Keratinocyte (primary cell): ENCODE measurements around the gene DNTTIP2. TPM values are rescaled to one million over a fixed set of nuclear protein-coding genes. Genes with fewer than 3 reads are reported as not detected.
A peak's percentile ranks its signal among the peaks of the same experiment; 100 is the strongest.

Experiments
- DNase-seq: peaks from one replicate; pipeline ENCODE4 v3.0.0-alpha.2; 2011; ENCODE audit warnings: low read depth, missing footprints, low spot score
- FAIRE-seq: peaks from 2 replicates; lab custom pipeline; 2011; peaks lifted over from hg19 to GRCh38; lab: Jason Lieb, UNC
- H2AFZ ChIP-seq: 2 replicates; pipeline ENCODE4 v1.6.0; 2012; ENCODE audit warnings: low read length, control low read depth, inconsistent platforms; ENCODE audit not compliant: control insufficient read depth
- H3K27ac ChIP-seq: 2 replicates; pipeline ENCODE4 v1.5.1; 2011; ENCODE audit warnings: low read length; ENCODE audit not compliant: control insufficient read depth, insufficient read depth
- H3K27me3 ChIP-seq: 3 replicates; pipeline ENCODE4 v1.6.0; 2011; ENCODE audit warnings: low read length; ENCODE audit not compliant: control insufficient read depth, insufficient read depth; ENCODE audit errors: extremely low read depth
- H3K36me3 ChIP-seq, 2 experiments: 2 replicates in 1 of 2; 3 replicates in 1 of 2; pipeline ENCODE4 v1.5.1; 2011; ENCODE audit warnings: low read length in 2 of 2, mild to moderate bottlenecking in 1 of 2; ENCODE audit not compliant: control insufficient read depth in 2 of 2, insufficient read depth in 2 of 2; ENCODE audit errors: extremely low read depth in 1 of 2
- H3K4me1 ChIP-seq: 3 replicates; pipeline ENCODE4 v1.5.1; 2011; ENCODE audit warnings: low read length; ENCODE audit not compliant: control insufficient read depth, insufficient read depth; ENCODE audit errors: extremely low read depth
- H3K4me2 ChIP-seq: 3 replicates; pipeline ENCODE4 v1.6.0; 2011; ENCODE audit warnings: low read depth, low read length; ENCODE audit not compliant: control insufficient read depth, insufficient read depth; ENCODE audit errors: extremely low read depth
- H3K4me3 ChIP-seq, 3 experiments: fragments of 200-600 bp in 1 of 3; sonication (generic) in 1 of 3; 2 replicates in 2 of 3; 3 replicates in 1 of 3; pipeline ENCODE4 v1.5.1; 2011 to 2016; ENCODE audit warnings: low read length in 3 of 3, mild to moderate bottlenecking in 3 of 3, control low read depth in 2 of 3, inconsistent platforms in 1 of 3, low read depth in 1 of 3, mixed read lengths in 1 of 3, mixed run types in 1 of 3, moderate library complexity in 1 of 3; ENCODE audit not compliant: control insufficient read depth in 2 of 3, insufficient read depth in 2 of 3; ENCODE audit errors: extremely low read depth in 1 of 3
- H3K79me2 ChIP-seq: 2 replicates; pipeline ENCODE4 v1.6.0; 2012; ENCODE audit warnings: low read length; ENCODE audit not compliant: control insufficient read depth, insufficient read depth
- H3K9ac ChIP-seq: 3 replicates; pipeline ENCODE4 v1.6.0; 2011; ENCODE audit warnings: low read length; ENCODE audit not compliant: control insufficient read depth, insufficient read depth; ENCODE audit errors: extremely low read depth
- H3K9me1 ChIP-seq: 3 replicates; pipeline ENCODE4 v1.6.0; 2011; ENCODE audit warnings: low read length; ENCODE audit not compliant: control insufficient read depth, insufficient read depth; ENCODE audit errors: extremely low read depth
- H3K9me3 ChIP-seq: 2 replicates; pipeline ENCODE4 v1.5.1; 2012; ENCODE audit warnings: low read depth, low read length; ENCODE audit not compliant: control insufficient read depth
- H4K20me1 ChIP-seq: 3 replicates; pipeline ENCODE4 v1.6.0; 2011; ENCODE audit warnings: low read length; ENCODE audit not compliant: control insufficient read depth, insufficient read depth; ENCODE audit errors: extremely low read depth
- EZH2 ChIP-seq: IDR thresholded peaks from one replicate; pipeline ENCODE4 v1.6.1; 2012; ENCODE audit warnings: inconsistent platforms, mild to moderate bottlenecking, low read length, moderate library complexity
- dilution Hi-C: fragments of 300-500 bp; cut with MboI; formaldehyde crosslinking; loops from one replicate; pipeline ENCODE4 v1.7.0; 2020; ENCODE audit warnings: low sequenced_read_pairs; ENCODE audit not compliant: extremely low pct_ligation_motif_present
- polyA plus RNA-seq, 5 experiments: library from polyadenylated mRNA; depleted of rRNA in 3 of 5; stranded (reverse) in 3 of 5; stranded (forward) in 1 of 5; unstranded in 1 of 5; fragments of >200 nt; gene quantifications; 1 replicate in 1 of 5; 2 replicates in 3 of 5; 3 replicates in 1 of 5; pipeline versions ENCODE4 v1.2.1 to v1.2.3, GENCODE V29; 2011 to 2012; ENCODE audit warnings: missing spikeins in 2 of 5, low read depth in 1 of 5, low replicate concordance in 1 of 5
- TF ChIP-seq, protein P1 (sequence below), 3 experiments: IDR thresholded peaks in 1 of 3; conservative IDR thresholded peaks in 1 of 3; optimal IDR thresholded peaks in 1 of 3; 2 replicates in 2 of 3; 3 replicates in 1 of 3; pipeline versions ENCODE3 to v1.5.1; 2011; ENCODE audit warnings: low read length in 3 of 3, mild to moderate bottlenecking in 3 of 3, moderate library complexity in 2 of 3, control low read depth in 1 of 3, inconsistent platforms in 1 of 3; ENCODE audit not compliant: insufficient read depth in 2 of 3; ENCODE audit errors: extremely low read depth in 1 of 3

Gene DNTTIP2
- polyA plus RNA-seq, 1 donor (not counting 4 experiments of a cell fraction or from before 2014, with no cell fraction given) = 46.2 TPM

DNA sequence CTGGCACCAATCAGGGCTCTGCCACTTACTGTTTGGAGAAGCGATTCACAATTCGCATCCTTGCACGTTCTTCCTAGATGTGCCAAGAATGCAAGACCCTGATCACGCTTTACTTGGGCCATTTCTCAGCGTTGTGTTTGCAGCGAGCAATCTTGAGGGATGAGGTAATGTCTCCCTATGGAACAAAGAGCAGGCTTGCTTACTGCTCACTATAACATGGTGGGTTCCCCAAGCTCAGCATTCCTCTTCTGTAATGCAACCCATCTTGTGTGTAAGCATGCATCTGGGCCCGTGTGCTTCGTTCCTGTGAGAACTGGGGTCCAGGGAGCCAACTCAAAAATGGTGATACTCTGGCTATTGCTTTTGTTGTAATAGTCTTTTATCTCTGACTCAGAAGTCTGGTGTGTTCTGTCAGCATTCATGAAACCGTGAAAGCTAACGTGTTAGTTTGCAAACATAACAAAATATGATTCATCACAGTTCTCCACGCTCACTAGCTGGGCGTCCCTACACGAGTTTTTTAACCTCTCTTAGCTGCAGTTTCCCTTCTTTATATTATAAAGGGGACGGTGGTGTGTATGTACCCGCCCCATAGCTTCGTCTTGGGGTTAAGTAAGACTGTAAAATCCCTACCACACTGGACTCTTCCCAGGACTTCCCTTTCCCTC, 33.3 kb downstream of the DNTTIP2 start:
- TF ChIP-seq, protein P1, sequence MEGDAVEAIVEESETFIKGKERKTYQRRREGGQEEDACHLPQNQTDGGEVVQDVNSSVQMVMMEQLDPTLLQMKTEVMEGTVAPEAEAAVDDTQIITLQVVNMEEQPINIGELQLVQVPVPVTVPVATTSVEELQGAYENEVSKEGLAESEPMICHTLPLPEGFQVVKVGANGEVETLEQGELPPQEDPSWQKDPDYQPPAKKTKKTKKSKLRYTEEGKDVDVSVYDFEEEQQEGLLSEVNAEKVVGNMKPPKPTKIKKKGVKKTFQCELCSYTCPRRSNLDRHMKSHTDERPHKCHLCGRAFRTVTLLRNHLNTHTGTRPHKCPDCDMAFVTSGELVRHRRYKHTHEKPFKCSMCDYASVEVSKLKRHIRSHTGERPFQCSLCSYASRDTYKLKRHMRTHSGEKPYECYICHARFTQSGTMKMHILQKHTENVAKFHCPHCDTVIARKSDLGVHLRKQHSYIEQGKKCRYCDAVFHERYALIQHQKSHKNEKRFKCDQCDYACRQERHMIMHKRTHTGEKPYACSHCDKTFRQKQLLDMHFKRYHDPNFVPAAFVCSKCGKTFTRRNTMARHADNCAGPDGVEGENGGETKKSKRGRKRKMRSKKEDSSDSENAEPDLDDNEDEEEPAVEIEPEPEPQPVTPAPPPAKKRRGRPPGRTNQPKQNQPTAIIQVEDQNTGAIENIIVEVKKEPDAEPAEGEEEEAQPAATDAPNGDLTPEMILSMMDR (optimal IDR thresholded peaks at IDR 0.05 in 1 of 3, IDR thresholded peaks at IDR 0.05 in 1 of 3, conservative IDR thresholded peaks at IDR 0.05 in 1 of 3; ENCODE audit: extremely low read depth in 1 of 3, insufficient read depth in 2 of 3, low read length in 3 of 3) = no peak
- no peak for TF ChIP-seq EZH2
- dilution Hi-C loops = no loop called here
- Histone ChIP-seq H3K79me2 (no peaks in the 10 kb centered on the region), H3K4me2 (peak overlapping the region; percentile 89), H3K9me3 (no peaks in the 10 kb centered on the region), H3K27me3 (no peaks in the 10 kb centered on the region), H4K20me1 (no peaks in the 10 kb centered on the region), H3K9ac (peak overlapping the region; percentile 81), H3K27ac (peak overlapping the region; percentile 91), H3K4me1 (peaks cover 17% of the 10 kb centered on the region), H2AFZ (peak overlapping the region; percentile 52), H3K9me1 (peaks cover 2% of the 10 kb centered on the region), H3K36me3 (no peaks in the 10 kb centered on the region), H3K4me3 (peak overlapping the region; percentile 69 to 84 (median 71))
- peak; percentile 67 for FAIRE-seq
- no peak for DNase-seq

- no peak overlapping the region for H3K4me2 ChIP-seq
- peak overlapping the region; percentile 3 for H3K27ac ChIP-seq
These were observed 34.6 kb downstream of the DNTTIP2 start for GRCh38 chr1:93844262-93845045.

More at GRCh38 chr1:93844262-93845045, 34.6 kb downstream of the DNTTIP2 start:
- H3K4me3 ChIP-seq = no peak overlapping the region
- no peak overlapping the region for H2AFZ ChIP-seq
- no peaks in the 10 kb centered on the region for H3K27me3 ChIP-seq
- peaks cover 17% of the 10 kb centered on the region for H3K4me1 ChIP-seq
- FAIRE-seq = peak; percentile 76
- peaks cover 2% of the 10 kb centered on the region for H3K9me1 ChIP-seq
- no peak overlapping the region for H3K9ac ChIP-seq
- no peaks in the 10 kb centered on the region for H4K20me1 ChIP-seq
- DNase-seq = no peak
- dilution Hi-C loops = no loop called here
- H3K36me3 ChIP-seq = no peaks in the 10 kb centered on the region
- no peaks in the 10 kb centered on the region for H3K79me2 ChIP-seq
- no peaks in the 10 kb centered on the region for H3K9me3 ChIP-seq
- TF ChIP-seq, protein P1 (optimal IDR thresholded peaks at IDR 0.05 in 1 of 3, IDR thresholded peaks at IDR 0.05 in 1 of 3, conservative IDR thresholded peaks at IDR 0.05 in 1 of 3; ENCODE audit: extremely low read depth in 1 of 3, insufficient read depth in 2 of 3, low read length in 3 of 3) = peak; percentile 70 to 89 (median 85)
- TF ChIP-seq EZH2 = no peak
